H1 (cell line): ENCODE data around the gene STAP2. TPM values are rescaled to one million over a fixed set of nuclear protein-coding genes. Genes with fewer than 3 reads are reported as not detected.

ENCODE experiments used
- CTBP2 ChIP-seq: IDR thresholded peaks from 2 replicates; pipeline ENCODE4 v1.7.0; 2011; ENCODE audit warnings: borderline replicate concordance, mild to moderate bottlenecking, moderate library complexity, mixed read lengths, low read length; ENCODE audit not compliant: insufficient read depth, insufficient read length
- EZH2 ChIP-seq: fragments of 200-600 bp; sonication (generic); IDR thresholded peaks from 2 replicates; pipeline ENCODE4 v1.7.1; 2012; ENCODE audit warnings: low read depth, mild to moderate bottlenecking, moderate library complexity, low read length, inconsistent platforms; ENCODE audit not compliant: severe bottlenecking
- FOSL1 ChIP-seq: IDR thresholded peaks from 2 replicates; pipeline ENCODE4 v1.6.1; 2011; ENCODE audit warnings: mild to moderate bottlenecking, low read depth, low read length, moderate library complexity; ENCODE audit not compliant: insufficient read depth
- SRF ChIP-seq: IDR thresholded peaks from 2 replicates; pipeline ENCODE4 v1.6.1; 2011; ENCODE audit warnings: mild to moderate bottlenecking, low read depth, low read length, moderate library complexity
- polyA plus RNA-seq, 7 experiments: library from polyadenylated mRNA; depleted of rRNA in 3 of 7; stranded (reverse) in 5 of 7; unstranded in 2 of 7; fragments of >200 nt in 5 of 7; fragments of 200-250 nt in 2 of 7; gene quantifications; 1 replicate in 5 of 7; 2 replicates in 1 of 7; 4 replicates in 1 of 7; pipeline versions ENCODE4 v1.2.1 to v1.2.3, GENCODE V29; 2011 to 2013; ENCODE audit warnings: missing spikeins in 2 of 7, mixed read lengths in 2 of 7
- total RNA-seq: library from RNA; stranded (reverse); fragmentation: NEBNext Ultra II Directional; extraction: Animal tissue kit (Norgen Biotek cat#: 25700); gene quantifications from 2 replicates; pipeline ENCODE4 v1.2.1, GENCODE V29; 2021
- TF ChIP-seq, protein P1 (sequence below): IDR thresholded peaks from 2 replicates; pipeline ENCODE4 v1.6.1; 2012; ENCODE audit warnings: low read length, inconsistent platforms

Gene STAP2
- total and polyA plus RNA-seq, 2 of the 8 experiments (the other 6 are each of a cell fraction or from before 2014, with no cell fraction given) = 15.3 to 37.3 TPM

DNA sequence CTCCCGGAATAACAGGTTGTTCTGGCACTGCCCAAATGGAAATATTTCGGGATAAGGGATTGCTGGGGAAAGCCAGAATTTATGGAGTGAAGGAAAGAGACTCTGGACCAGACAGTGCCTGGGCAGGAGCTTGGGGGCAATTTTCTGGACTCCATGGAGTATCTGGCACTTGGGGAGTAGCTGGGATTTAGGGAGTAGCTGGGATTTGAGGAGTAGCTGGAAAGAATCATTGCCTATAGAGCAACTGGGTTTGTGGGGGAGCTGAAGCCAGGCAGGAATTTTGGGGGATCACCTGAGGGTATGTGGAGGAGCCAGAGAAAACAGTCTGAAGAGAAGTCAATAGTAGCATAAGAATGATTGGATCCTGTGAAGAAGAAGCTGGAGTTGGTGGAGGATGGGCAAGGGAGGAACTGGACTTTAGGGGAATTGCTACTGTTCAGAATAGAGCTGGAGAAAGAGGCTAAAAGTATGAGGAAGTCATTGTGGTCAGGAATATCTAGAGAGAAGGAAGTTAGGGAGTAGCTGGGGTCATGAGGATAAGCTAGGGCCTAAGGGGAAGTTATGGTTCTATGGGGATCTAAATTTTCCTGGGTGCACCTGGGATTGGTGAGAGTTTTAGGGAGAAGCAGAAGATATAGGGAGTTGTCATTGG, 19.4 kb downstream of the STAP2 start (continued):
- TF ChIP-seq CTBP2 = no peak
- TF ChIP-seq, protein P1, sequence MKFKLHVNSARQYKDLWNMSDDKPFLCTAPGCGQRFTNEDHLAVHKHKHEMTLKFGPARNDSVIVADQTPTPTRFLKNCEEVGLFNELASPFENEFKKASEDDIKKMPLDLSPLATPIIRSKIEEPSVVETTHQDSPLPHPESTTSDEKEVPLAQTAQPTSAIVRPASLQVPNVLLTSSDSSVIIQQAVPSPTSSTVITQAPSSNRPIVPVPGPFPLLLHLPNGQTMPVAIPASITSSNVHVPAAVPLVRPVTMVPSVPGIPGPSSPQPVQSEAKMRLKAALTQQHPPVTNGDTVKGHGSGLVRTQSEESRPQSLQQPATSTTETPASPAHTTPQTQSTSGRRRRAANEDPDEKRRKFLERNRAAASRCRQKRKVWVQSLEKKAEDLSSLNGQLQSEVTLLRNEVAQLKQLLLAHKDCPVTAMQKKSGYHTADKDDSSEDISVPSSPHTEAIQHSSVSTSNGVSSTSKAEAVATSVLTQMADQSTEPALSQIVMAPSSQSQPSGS = no peak
- no peak for TF ChIP-seq EZH2
- no peak for TF ChIP-seq SRF
- TF ChIP-seq FOSL1 = no peak
